Esophagus mucosa (tissue), 1 donor: ENCODE measurements around the gene TEC. TPM values are rescaled to one million over a fixed set of nuclear protein-coding genes. Genes with fewer than 3 reads are reported as not detected.

Experiments
- ATAC-seq: fragments of 200-7000 bp; cut with Tn5 transposase; one replicate; pipeline ENCODE4 v1.9.1; 2020
- total RNA-seq: library from RNA; stranded (reverse); gene quantifications from one replicate; pipeline ENCODE4 v1.2.4, GENCODE V29; 2023
- donor health status: DM: yes; HTN: yes; CAD: no.

TEC gene
- total RNA-seq, 1 donor from 2014 or later: 6.3 TPM

DNA sequence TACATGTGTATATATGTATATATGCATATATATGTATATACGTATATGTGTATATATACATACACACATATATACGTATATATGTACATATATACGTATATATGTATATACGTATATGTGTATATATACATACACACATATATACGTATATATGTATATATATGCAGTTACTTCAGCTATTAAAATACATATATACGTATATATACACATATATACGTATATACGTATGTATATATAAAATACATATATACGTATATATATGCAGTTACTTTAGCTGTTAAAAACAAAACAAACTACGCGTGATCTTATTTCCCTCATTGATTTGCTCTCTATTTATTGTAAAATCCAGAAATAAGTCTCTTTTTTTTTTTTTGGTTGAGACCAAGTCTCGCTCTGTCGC lies 149.5 kb downstream of the TEC start:
- no peak for ATAC-seq

DNA sequence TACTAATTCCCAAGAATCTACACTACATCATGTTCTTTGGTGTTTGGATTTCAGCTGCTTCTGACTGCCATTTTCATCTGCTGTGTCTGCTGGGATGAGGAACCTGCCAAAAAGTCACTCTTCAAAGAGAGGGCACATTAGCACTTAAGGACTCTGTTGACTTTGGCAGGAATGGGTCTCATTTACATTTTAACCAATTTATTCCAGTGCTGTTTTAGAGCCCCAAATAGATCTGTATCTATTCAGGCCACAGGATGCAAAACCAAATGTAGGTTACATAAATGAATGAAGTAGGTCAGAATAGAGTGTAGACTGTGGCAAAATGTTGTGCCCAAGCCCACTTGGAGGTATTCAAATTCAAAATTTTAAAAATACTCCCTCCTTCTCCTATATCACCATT lies 150.0 kb downstream of the TEC start:
- no peak for ATAC-seq

DNA sequence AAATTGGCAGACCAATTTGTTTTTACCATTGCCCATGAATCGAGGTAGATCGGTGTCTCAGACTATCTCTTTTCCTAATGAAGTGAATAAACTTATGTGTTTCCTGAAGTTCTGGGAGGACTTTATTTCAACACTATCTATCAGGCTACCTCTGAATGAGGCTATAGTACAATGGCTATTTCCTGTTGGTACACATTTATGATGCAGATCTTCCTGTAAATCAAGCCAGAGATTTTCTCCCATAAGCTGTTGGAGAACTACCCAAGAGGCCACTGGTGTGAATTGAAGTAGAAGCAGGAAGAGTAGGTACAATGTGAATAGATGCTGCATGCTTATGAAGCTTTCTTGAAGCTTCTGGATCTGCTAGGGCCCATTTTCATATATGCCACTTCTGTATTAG lies 151.6 kb downstream of the TEC start:
- peak; percentile 68 for ATAC-seq

DNA sequence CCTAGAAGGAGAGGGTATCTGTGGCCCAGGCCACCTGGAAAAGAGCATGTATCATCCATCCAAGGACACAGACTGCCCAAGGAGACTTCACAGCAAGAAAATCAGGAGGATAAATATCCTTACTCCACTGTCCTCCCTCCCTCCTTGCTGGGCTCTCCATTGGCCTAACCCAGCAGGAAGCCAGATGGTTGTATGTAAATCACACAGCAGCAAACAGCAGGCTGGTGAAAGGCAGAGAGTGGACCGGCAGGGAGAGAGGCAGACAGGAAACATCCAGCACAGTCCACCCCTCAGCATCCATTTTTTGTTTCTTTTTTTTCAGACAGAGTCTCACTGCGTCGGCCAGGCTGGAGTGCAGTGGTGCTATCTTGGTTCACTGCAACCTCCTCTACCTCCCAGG lies 153.1 kb downstream of the TEC start:
- no peak for ATAC-seq

DNA sequence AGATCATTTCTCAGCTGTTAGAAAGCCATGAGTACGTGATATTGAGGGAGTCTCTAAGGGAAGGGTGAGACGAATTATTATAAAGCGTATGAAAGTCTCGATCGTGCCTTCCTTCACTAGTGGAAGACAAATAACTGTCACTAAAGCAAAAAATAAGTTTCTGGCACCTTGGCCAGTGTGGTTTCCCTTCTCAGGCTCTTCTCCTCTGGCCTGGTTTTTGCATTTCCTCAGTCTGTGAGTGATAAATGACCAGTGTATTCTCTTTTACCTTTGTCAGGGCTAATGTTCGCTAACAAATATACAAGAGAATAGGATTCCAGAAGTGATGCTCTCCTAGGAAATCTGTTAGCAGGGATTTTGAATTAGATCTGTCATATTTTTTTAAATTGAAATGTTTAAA lies 155.2 kb downstream of the TEC start:
- ATAC-seq: no peak

DNA sequence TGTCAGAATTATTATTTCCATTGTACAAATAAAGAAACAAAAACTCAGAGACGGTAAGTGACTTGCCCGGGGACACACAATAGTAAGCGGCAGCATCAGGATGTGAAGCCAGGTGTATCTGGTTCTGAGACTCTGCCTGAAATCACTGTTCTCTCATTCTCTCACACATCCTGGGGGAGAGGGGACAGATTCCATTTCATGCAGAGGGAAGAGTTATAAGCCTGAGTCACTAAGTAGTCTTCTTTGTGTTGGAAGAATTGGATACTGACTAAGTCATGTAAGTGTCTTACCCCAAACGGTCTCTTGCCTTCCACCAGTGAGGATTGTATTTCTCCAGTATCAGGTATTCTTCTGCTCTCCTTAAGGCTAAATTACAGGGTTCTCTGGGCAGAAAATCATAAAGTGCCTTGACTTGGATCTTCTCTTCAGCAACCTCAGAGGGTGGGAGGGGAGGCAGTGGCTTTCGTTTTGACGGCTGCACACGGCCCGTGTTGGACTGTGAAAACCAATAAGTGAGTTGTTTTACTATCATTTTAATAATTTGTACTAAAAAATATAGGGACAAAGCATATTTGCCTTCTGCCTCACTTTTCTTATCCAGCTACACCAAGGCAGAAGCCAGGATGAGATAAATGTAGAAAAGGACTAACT lies 157.5 kb downstream of the TEC start:
- no peak for ATAC-seq

DNA sequence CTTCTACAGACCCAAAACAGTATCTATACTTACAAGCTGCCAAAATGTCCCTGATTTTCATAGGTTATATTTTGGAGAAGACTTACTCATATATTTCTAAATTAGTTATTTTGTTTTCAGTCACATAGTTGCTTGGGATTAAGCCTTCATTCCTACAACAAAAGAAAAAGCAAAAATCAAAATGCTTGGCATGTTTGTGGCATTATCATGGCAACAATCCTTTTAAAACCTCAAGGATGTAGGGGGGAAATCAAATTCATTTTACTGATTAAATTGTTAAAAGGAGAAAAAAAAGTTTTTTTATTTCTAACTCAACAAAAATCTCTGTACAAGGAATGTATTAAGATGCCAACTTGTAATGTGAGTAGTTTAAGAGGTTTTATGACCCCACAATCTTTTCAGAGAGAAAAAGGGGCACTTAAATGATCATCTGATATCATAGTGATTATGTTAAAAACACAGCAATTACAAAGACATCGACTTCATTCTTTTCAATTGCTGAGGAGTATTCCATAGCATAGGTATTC lies 159.1 kb downstream of the TEC start:
- ATAC-seq: no peak

DNA sequence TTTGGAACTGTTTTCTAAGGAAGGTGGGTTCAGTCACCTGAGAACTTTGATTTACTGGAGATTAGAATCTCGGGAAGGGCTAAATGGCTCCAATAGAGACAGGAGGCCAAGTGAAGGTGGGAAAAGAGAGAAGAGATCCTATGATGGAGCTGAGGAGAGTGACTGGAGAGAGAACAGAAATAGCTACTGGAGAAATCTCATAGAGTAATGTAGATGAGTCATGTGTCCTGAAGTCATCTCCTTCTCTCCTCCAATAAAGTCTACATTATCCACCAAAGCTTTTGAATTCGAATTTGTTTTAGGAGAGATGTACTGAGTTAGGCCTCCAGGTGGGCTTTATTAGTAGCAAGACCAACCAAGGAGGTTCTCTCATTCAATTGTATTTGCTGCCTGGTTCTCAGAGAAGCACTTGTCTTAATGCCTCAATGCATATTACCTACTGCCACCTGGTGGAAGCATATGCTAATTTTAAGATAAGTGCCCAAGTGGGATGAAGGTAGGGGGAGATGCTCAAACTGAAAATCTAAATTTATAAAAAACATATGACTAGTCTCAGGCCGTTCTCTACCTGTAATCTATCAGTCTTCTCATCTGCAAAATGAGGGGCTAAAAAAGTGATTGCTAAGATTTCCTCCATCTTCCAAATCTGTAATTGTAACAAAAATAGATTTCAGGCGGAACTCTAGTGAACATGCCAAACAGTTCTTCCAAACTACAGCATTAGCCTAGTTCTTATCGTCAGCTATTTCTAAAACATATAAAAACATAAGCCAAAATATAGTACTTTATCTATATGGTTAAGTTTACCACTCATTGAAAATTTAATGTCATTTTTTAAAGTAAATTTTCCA lies 160.0 kb downstream of the TEC start:
- peak; percentile 41 for ATAC-seq

DNA sequence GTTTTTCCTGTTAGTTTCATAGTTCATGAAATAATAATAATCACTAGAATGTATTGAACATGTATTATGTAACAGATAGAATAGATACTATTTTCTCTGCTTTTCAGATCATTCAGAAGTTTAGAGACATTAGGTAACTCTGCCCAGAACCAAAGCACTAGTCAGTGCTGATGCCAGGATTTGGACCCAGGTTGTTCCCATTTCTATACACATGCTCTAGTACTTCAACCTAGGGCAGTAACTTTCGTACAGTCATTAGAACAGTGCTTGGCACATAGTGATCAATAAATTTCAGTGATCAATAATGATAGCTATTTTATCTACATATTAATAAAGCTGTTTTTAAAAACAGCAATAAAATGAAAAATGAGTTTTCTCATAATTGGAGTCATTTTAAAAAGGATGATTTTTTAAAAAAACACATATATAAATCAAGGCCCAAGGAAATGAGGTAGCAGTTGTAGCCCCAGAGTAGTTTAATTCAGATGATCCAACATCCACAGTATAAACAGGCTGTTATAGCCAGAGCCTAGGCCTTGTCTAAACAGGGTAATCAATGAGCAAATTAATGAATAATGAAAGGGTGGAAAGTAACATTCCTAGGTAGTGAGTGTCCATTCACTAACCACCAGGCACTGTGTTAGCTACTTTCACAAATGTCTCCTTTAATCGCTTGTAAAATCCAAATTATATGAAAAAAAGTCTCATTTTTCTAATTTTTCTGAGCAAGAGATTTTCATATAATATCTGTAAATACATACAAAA lies 161.1 kb downstream of the TEC start:
- ATAC-seq: no peak

DNA sequence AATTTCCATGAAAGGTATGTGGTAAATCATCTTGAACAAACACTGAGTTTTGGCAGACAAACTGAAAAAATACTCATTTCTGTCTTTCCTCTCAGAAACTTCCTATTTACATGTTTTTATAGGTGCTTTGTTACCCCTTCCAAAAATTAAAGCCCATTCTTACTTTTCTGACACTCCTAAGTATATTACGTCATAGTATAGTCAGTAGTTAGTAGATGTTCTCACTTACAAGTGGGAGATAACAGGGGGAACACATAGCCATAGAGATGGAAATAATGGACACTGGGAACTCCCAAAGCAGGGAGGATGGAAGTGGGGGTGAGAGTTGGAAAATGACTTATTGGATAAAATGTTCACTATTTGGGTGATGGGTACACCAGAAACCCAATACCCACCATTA lies 164.4 kb downstream of the TEC start:
- ATAC-seq: no peak

DNA sequence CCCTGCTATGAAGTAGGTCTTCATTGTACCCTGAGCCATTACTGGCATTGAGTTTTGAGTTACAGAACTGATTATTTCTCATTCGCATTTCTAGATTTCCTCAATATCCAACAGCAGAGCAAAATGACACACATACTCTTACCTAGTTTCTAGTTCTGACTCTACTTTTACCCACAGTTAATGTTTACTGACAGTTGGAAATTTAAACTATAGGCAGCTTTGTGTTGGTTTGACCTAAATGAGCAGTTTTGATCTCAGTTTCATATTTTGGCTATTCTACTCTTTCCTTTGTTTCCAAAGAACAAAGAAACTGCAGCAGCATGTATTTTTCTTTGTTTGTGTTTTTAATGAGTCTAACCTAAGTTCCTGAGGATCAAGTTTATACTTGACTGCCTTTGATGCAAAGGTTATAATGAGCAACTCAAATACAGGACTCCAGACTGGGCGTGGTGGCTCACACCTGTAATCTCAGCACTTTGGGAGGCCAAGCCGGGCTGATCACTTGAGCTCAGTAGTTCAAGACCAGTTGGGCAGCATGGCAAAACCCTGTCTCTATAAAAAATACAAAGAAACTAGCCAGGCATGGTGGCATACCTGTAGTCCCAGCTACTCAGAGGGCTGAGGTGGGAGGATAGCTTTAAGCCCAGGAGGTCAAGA lies 166.0 kb downstream of the TEC start:
- peak; percentile 87 for ATAC-seq

DNA sequence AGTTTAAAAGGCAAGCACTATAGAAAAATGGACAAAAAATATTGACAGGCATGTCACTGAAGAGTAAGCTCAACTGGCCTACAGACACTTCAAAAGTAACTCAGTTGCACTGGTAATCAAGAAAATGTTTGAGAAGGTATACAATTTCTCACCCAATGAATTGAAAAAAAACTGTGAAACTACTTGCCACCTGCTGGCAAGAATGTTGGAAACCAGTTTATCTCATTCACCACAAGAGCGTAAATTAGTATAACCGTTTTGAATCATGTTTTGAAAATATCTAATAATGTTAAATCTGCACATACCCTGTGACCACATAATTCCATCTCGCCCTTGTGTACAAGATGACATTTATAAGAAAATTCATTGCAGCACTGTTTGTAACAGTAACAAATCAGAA lies 167.3 kb downstream of the TEC start:
- no peak for ATAC-seq

DNA sequence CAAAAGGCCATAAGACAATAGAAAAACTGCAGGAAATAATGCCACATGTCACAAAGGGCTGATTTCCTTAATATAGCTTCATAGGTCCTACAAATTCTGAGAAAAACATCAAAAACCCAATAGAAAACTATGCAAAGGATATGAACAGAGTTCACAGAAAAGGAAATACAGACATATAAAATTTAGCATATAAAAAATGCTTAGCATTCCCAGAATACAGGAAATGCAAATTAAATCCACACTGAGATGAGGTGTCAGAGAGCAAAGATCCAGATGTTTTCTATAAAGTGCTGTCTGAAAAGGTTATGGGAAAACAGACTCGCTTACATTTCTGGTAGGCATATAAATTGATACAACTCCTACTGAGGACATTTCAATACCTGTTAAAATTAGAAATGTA lies 169.4 kb downstream of the TEC start:
- ATAC-seq: no peak

DNA sequence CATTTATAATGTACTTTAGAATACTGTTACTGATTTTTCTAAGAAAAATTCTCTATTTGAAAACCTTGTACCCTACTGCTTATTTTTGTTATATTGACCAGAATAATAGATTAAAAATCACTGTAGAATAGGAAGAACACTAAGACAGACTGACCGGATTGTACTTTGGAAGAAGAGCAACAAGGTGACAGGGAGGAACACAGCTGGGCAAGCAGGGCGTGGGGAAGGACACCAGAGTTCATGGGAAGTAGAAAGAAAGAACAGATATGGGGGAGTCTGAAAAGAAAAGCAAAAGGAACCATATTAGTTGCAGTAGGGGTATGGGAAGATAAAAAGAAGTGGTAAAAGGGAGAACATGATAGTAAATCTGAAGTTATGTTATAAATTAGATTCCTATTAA lies 174.2 kb downstream of the TEC start:
- no peak for ATAC-seq

DNA sequence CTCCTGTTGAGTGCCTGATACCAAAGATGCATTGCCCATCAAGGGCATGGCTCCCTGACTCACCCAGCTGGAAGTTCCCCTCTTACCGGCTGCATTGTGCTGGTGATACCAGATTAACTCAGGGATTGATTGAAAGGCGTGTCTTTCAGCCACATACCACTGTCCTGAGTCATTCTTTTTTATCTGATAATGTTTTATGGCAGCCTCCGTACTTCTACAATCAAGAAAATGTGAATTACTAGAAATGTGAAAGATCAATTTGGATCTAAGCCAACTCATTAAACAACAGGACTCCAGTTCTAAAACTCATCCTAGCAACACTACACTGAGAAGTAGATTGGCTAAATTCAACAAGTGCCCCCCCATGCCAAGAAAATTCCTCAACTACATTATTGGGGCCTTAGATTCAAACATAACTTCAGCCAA lies 175.6 kb downstream of the TEC start:
- peak; percentile 99 for ATAC-seq

DNA sequence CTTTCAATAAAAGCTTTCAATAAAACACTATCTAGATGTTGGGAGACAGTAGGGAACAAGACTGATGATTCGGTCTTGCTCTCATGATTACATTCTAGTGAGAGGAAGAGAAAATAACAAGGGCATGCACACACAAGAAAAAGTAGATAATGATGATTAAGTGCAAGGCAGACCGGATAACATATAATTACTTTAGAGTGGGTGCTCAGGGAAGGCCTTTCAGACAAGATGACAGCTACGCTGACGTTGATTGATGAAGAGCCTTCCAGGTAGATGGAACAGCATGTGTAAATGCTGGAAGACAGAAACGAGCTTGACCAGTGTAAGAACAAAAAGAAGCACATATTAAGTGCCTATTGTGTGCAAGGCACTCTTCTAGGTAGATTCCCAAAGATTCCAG lies 179.0 kb downstream of the TEC start:
- ATAC-seq: no peak

DNA sequence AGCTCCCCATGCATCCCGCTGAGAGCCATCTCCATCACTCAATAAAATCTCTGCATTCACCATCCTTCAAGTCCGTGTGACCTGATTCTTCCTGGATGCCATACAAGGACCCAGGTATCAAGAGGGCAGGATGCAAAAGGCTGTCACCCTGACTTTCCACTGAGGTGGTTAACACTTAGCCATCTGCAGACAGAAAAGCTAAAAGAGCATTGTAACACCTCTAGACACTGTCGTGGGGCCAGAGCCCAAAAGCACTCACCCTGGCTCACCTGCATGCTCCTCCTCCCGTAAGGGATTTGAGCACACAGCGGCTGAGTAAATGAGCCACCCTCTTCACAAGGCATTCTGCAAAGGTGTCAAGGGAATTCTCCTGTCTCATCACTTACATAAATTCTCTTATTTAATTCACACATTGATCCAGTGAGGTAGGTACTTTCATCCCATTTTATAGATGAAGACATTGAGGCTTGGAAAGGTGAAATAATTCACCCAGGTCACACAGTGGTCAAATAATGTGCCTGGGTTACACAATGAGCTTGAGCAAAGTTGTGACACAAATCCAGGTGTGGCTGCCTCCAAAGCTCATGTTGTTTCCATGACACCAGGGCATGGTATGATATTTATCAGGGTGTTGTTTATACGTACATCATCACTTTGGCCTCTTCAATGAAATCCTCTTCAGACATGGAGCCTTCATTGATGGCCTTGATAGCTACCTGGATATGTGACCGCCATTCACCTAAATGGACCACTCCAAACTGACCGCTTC lies 183.6 kb downstream of the TEC start:
- ATAC-seq: peak; percentile 86
